Endothelial cell of hepatic sinusoid (primary cell): ENCODE measurements around the gene TFCP2L1.
"Not testable (repeated sequence)": the region's sequence is repeated elsewhere in the genome, so short reads cannot be mapped to it uniquely, and the experiment has no call there.

ENCODE experiments used
- in situ Hi-C: cut with HindIII; loops from 2 replicates; pipeline ENCODE4 v1.10.0; 2017; ENCODE audit warnings: low sequenced_read_pairs

The TFCP2L1 gene

DNA sequence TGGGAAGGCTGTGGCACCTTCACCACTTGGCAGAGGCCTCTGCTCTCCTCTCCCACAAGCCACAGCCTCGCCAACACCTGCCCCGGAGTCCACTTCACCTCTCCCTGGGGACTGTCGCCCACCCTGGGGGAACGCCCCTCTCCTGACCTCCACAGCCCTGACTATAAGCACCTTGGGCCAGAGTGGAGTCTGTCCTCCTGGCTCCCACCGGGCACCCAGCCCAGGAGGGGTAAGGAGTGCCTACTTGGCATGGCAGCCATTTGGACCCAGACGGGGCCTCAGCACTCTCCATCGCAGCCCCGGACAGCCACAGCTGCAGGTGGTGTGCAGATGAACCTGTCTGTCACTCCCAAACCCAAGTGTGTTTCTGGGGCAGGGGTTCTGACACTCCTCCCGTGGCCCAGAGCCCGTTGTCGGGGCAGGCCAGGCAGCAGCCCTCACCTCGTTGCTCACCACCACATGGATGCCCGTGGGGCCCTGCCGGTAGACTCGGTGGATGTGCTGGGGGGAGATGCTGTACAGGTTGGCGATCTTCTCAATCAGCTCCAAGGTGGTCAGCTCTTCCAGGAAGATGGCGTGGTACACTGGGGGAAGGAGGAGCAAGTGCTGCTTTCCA, 53.5 kb downstream of the TFCP2L1 start:
- in situ Hi-C loops, result no loop called here

DNA sequence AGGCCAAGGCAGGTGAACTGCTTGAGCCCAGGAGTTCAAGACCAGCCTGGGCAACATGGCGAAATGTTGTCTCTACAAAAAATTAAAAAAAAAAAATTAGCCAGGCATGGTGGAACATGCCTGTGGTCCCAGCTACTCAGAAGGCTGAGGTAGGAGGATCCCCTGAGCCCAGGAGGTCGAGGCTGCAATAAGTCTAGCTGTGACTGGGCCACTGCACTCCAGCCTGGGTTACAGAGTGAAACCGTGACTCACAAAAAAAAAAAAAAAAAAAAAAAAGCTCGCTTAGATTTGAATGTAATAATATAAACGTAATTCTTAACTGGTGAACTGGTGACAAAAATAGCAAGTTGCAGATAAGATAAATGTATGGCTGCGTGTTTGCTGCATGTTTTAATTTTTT, 56.5 kb downstream of the TFCP2L1 start:
- in situ Hi-C loops, result no loop called here

DNA sequence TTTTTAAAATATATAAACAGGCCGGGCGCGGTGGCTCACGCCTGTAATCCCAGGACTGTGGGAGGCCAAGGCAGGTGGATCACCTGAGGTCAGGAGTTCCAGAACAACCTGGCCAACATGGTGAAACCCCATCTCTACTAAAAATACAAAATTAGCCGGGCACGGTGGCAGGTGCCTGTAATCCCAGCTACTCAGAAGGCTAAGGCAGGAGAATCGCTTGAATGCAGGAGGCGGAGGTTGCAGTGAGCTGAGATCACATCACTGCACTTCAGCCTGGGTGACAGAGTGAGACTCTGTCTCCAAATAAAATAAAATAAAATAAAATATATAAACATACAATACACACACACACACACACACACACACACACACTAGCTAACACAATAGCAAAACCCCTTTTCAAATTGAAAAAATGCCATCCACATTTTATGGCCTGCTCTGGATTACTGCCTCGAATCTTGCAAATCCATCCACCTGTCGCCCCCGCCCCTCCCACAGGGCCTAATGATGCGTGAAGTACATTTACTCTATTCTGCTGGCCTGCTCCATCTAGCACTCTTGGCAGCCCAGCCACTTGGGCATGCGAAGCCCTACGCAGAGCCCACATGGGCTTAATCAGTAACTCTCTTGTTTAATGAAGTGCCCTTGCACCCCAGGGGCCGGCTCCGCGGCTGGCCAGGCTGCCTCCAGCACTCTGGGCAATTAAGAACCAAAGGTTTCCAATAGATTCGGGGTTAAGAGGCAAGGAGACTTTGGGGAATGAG, 57.4 kb downstream of the TFCP2L1 start:
- in situ Hi-C loops, result not testable (repeated sequence)

DNA sequence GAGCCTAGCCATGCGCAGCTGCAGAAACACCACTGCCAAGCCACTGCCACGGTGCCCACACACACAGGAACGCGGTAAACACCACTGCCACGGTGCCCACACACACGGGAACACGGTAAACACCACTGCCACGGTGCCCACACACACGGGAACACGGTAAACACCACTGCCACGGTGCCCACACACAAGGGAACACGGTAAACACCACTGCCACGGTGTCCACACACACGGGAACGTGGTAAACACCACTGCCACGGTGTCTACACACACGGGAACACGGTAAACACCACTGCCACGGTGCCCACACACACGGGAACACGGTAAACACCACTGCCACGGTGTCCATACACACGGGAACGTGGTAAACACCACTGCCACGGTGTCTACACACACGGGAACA, 59.3 kb downstream of the TFCP2L1 start:
- in situ Hi-C loops, result not testable (repeated sequence)

DNA sequence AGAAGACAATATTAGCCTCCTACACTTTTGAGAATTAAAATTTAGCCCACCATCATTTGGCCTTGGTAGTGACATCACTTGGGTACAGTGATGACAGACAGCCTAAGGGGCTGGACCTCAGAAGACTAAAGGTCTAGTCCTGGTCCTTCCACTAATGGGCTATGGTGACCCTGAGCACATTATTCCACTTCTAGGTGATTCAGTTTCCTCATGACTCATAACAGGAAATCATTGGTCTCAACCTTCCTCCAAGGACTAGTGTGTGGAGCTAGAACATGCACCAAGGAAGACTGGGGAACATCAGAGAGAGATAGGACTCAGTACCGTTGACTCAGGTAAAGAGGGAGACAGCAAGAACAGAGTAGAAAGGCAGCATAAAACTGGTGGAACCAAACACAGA, 64.0 kb downstream of the TFCP2L1 start:
- in situ Hi-C loops, result no loop called here

DNA sequence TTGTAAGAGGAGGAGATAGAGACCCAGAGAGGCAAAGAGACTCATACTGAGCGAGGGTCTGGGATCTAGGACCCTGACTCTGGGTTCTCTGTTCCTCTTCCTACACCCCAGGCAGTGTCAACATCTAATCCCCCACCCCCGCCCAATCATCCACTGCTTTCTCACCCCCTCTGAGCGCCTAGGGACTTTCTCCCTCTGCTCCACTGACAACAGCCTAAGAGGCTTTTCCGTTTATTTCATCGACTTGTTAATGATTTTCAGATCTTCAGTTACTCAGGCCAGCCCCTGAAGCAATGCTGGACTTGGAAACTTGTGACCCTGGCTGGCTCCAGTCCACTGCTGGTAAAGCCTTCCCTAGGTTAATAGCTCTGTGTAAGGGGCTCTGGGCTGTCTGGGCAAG, 65.1 kb downstream of the TFCP2L1 start:
- in situ Hi-C loops, result no loop called here

DNA sequence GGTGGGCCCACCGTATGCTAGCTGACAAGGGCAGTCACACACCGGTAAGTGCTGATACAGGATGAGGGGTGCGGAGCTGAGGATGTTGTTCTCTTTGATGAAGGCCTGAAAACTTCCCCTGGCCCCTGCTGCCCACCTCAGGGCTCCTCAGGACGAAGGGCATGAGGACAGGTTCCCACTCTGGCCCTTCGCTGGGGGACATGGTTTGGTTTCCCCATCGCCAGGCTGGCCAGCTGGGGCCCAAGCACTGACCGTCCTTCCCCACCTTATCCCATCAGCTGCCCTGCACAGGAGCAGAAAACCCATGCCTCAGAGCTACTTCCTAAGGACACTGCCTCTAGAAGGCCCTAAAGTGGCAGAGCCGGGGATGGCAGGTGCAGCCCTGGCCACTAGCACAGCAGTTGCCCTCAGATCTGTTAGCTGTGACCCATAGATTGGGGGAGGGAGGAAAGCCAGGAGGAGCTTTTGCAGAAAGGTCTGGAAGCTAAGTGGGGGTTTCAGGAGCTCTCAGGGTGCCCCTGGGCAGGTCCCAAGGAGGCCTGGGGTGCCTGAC, 66.5 kb downstream of the TFCP2L1 start:
- in situ Hi-C loops, result no loop called here

DNA sequence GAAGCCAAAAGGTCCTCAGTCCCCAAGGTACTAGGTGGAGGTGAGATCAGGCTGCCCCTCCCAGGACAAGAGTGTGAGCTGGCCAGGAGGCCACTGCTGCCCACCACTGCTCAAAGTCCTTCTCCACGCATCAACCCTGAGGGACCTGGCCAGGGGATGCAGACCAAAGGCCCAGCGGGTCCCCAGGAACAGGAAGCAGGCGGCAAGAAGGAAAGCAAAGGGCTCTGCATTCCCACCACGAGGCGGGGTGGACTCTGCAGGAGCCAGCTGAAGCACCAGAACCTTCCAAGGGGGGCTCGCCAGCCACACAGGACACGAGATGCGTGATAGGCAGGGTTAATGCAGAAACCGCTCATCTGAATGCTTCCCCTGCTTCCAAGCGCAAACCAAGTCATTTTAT, 67.4 kb downstream of the TFCP2L1 start:
- in situ Hi-C loops, result no loop called here

DNA sequence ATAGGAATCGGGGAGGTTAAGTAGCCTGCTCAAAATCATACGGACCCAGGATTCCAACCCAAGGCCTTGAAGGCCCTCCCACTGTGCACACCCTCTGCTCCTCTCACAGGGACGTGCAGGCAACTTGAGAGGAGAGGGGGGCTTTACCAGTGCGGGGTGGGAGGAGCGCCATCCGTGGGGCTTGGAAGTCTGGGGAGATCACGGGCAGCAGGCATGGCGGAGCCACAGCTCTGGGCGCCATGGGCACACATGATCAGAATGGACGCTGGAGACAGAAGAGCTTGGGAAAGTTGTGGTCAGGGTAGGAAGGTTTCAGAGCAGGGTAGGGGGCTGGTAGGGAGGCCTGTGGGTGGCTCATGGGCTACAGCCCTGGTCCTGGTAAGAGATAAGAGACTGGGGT, 70.7 kb downstream of the TFCP2L1 start:
- in situ Hi-C loops, result no loop called here

DNA sequence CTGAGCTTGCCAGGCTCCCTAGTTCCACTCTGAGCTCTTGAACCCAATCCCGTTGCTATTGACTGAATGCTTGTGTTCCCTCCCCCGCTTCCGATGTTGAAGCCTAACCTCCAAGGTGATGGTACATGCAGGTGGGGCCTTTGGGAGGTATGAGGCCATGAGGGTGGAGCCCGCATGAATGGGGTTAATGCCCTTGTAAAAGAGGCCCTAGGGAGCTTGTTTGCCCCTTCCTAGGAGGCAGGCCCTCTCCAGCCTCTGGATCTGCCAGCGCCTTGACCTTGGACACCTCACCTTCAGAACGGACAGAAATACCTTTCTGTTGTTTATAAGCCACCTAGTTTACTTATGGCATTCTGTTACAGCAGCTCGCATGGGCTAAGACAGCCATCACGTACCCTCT, 71.6 kb downstream of the TFCP2L1 start:
- in situ Hi-C loops, result no loop called here

DNA sequence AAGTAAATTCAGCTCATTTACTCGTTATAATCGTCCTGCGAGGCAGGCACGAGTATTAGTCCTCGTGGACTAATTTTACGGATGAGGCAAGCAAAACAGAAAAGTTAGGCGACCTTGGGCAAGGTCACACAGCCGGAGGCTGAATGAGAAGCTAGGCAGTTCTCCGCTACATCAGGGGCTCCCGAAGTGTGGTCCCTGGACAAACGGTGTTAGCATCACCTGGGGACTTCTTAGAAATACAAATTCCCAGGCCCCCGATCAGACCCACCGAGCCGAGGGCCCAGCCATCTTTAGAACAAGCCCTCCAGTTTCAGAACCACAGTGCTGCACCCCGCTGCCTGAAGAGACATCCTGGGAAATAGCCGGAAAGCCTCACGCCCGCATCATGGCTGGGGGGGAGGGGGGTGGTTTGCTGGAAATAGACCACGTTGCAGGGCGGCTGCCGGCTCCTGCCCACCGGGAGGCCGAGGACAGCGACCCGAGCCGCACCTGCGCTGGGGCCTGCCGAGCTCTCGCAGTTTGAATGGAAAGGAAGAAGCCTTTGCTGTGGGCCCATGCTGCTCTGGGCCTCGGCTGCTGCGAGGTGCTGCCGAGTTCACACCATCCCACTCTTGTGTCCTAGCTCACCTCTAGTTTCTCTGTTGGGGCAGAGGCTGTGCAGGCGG, 72.2 kb downstream of the TFCP2L1 start:
- in situ Hi-C loops, result no loop called here

DNA sequence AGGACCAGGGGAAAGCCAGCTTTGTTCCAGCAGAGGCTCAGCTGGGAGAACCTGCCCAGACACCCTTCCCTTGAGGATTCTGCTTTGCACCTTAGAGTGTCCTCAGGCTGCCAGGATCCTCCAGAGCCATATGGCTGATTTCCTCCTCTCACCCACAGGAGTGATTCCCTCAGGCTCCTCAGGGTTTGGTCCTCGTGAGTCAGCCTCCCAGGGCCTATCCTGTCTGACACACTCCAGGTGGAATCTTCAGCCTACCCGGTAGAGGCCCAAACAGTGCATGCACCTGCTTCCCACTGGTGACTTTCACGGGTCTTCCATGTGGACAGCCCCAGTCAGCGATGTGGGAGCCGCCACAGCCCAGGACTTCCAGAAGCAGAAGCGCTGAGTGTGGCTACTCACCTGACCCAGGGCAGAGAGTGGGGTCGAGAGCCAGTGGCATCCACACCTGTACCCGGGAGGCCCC, 73.3 kb downstream of the TFCP2L1 start:
- in situ Hi-C loops, result no loop called here

DNA sequence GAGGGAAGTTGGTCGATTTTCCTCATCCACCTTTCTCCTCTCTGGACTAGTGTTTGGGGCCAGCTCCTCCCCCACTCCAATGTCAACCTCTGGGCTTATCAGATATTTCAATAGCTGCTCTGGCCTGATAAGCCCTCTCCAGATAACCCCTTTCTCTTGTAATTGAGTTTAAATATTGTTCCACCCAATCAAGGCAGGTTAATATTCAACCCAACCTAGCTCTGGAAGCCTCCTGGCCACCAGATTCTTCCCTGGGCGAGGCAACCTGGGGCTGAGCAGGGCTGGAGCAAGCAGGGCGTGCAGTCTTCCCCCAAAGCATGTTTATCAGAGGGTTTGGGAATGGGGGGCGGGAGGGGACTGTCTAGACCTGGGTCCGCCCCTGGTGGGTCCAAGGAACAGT, 73.8 kb downstream of the TFCP2L1 start:
- in situ Hi-C loops, result no loop called here

DNA sequence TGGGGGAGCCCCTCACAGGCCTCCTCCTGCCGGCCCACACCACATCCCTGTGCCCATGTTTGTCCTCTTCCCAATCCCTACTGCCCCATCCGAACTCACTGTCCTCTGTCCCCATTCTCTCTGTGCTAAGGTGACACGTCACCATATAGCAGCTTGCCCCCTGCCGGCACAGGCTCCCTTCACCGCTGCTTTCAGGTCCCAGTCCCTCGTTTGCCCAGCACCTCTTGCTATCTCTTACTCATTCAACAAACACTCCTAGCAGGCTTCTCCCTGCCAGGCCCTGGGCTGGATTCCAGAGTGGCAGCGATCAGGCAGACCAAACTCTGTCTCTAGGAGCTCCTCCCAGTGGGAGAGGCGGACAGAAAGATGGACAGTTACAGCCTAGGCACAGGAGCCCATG, 74.3 kb downstream of the TFCP2L1 start:
- in situ Hi-C loops, result no loop called here

DNA sequence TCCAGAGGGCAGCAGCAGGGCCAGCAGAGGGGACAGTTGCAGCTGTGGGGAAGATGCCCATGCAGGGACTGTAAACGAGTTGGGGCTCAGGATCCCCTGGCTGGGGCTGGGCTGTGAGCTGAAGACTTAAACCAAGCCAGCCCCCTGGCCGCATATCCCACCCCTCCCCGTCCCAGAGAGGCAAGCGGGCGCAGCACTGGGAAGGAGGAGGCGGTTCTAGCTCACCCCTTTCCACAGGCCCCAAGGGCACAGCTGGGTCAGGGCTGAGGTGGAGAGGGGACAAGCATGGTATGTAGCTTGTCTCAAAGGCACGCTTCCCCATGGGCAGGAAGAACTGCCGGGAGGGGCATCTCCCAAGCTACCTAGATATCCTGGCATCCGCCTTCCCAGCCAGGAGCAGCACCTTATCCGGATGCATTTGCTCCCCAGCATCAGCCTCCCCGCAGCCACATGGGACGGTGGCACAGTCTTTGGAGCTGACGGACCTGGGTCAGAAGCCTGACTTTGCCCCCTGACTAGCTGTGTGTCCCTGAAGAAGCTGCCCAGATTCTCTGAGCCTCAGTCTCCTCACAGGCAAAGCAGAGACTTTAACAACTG, 75.9 kb downstream of the TFCP2L1 start:
- in situ Hi-C loops, result no loop called here

DNA sequence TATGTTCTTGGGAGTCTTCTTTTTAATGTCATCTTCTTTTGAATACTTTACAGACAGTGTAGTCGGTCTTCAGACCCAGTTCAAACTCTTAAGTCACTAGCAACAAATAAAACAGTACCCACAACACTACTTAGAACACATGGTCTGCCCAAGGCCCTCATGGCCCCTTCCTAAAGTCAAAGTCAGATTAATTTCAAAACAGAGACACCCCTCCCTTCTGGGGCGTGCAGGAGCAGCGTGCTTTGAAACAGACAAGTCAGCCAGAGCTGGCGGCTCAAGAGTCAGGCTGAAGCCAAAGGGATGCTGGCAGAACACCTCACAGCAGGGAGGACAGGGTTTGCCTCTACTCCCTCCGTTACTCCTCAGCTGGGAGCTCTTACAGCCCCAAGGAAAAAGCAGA, 77.5 kb downstream of the TFCP2L1 start:
- in situ Hi-C loops, result no loop called here

DNA sequence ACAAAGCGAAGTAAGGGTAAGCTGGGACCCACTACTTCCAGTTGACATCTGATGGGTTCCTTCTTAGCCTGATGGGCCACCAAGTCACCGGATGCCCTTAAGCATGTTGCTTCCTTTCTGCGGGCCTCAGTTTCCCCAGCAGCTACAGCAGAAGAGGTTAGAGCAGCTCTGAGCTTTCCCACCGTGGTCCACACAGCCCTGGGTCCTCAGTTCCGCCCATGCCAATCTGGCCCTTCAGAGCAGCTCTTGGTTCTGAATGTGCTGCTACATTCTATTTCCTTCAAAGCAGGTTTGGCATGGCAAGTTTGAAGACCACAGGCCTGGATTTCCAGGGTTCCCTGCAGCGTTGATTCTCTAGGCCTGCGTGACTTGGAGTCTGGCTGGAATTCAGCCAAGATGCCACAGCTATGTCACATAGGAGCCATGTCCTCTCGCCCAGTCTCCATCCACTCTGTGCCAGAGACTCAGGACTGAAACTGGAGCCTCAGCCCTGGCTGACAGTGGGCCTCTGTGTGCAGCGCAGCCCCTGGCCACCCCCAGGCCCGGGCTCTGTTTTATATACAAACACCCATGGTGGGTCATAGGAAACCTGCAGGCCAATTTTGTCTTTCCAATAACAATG, 79.6 kb downstream of the TFCP2L1 start:
- in situ Hi-C loops, result no loop called here

DNA sequence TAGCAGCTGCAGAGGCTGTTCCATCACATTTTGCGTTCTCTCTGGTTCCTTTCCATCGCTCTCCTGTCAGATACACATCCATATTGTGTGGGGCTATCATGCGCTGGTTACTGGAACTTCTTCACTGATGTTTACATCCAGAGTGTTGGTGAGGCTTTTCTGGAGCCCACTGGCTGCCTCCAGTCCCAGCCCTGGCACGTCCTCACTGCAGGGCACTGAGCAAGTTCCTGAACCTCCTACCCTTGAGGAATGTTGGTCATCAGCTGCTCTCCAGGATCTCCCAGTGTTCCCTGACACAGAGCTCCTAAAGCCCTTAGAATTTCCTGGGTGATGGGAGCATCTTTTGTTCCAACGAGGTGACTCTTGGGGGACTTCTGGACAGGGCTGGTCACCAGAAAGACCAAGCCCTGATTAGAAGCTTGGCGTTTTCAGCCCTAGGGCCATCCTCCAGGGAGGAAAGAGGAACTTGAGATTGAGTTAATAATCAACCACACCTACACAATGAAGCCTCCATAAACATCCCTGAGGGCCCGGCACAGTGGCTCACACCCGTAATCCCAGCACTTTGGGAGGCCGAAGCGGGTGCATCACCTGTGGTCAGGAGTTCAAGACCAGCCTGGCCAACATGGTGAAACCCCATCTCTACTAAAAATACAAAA, 81.3 kb downstream of the TFCP2L1 start:
- in situ Hi-C loops, result loop anchor here (5.0 kb wide), 1 partner anchor 94 kb away; no protein-coding TSS in a partner anchor

DNA sequence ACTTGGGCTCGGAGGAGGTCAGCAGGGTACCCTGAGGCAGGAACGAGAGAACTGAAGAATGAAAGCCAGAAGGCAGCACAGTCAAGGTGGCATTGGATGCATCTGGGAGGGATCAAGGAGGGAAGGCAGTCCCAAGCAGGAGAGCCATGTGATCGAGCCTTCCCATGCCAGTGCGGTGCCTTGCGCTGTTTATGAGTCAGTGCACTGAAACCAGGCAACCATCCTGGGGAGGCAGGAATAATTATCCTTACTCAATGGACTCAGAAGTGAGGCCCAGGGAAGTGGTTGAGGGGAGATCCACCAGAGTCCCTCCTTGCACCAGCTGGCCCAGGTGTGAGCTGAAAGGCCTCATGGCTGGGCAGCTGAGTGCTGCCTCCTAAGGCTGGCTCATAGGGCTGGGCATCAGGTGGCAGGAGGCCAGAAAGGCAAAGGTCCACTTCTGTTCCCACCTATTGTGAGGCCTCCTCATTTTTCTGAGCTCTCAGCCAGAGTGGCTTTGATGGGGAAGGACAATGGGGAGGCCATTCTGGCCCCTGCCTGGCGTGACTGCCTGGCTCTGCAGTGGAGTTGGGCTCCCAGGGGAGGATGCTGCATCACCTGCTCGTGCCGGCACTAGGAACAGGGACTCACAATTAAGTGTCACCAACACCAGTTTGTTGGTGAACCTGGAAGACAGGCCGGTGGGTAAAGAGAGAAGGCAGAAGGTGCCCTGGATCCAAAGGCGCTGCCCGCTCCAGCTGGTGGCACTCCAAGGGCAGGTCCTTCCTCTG, 82.3 kb downstream of the TFCP2L1 start:
- in situ Hi-C loops, result loop anchor here (5.0 kb wide), 1 partner anchor 95 kb away; no protein-coding TSS in a partner anchor
